SU-DHL-6 (cell line): Measurements from ENCODE around the gene DSC2.

Experiments
- CTCF ChIP-seq: fragments of 200-600 bp; sonication (generic); IDR thresholded peaks from one replicate; pipeline ENCODE4 v1.5.1; 2017; ENCODE audit warnings: antibody characterized with exemption, mild to moderate bottlenecking, low read length, moderate library complexity; ENCODE audit not compliant: insufficient read depth, poor library complexity, severe bottlenecking
- EZH2phosphoT487 ChIP-seq: fragments of 200-600 bp; sonication (generic), shearing (Covaris generic); conservative IDR thresholded peaks from 2 replicates; pipeline ENCODE4 v1.6.1; 2018; ENCODE audit warnings: mild to moderate bottlenecking, antibody characterized with exemption, low read length, moderate library complexity, mixed read lengths

- no peak for TF ChIP-seq EZH2phosphoT487
- TF ChIP-seq CTCF = no peak
These were observed 55.3 kb downstream of the DSC2 start for GRCh38 chr18:31046916-31047315.
